Measurements from ENCODE around the gene KRTAP10-11.
A peak's percentile ranks its signal among the peaks of the same experiment; 100 is the strongest.
"Not testable (repeated sequence)": the region's sequence is repeated elsewhere in the genome, so short reads cannot be mapped to it uniquely, and the experiment has no call there.

The KRTAP10-11 gene

DNA sequence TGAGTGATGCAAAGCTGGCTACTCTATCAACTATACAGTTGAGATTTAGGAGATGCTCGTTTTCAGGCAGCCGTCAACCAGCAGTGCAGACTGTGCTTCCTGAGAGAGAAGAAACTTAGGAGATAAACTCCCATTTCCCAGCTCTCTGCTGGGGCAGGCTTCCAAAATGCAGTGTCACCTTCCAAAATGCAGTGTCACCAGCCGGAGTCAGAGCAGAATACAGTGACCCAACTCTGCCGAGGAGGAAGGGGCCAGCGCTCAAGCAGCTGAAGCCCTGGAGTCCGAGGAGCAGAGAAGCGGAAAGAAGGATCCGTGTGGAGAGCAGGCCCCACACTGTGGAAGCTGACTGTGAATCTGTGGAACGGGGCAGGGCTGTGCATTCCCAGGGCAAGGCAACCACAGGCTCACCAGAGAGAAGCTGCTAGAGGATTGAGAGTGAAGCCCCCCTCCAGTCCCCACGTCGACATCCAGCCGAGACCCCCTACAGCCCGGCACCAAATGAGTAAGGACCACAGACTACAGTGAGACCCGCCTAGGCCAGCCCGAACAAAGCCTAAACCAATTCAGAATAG is 36.5 kb downstream of the KRTAP10-11 start:
- H3K27ac Mint-ChIP-seq = no peak overlapping the region
- no peaks in the 10 kb centered on the region for H3K36me3 Mint-ChIP-seq (ENCODE audit: low read depth)
- H3K4me3 Mint-ChIP-seq = no peak overlapping the region
- no peaks in the 10 kb centered on the region for H3K9me3 Mint-ChIP-seq
- peaks cover 35% of the 10 kb centered on the region for H3K27me3 Mint-ChIP-seq (ENCODE audit: low read depth)
- peaks cover 14% of the 10 kb centered on the region for H3K4me1 Mint-ChIP-seq (ENCODE audit: low read depth)

- no peak overlapping the region for H3K27ac Mint-ChIP-seq
- H3K36me3 Mint-ChIP-seq (ENCODE audit: low read depth) = no peaks in the 10 kb centered on the region
- H3K27me3 Mint-ChIP-seq (ENCODE audit: low read depth) = peaks cover 35% of the 10 kb centered on the region
- peaks cover 14% of the 10 kb centered on the region for H3K4me1 Mint-ChIP-seq (ENCODE audit: low read depth)
- no peaks in the 10 kb centered on the region for H3K9me3 Mint-ChIP-seq
- no peak overlapping the region for H3K4me3 Mint-ChIP-seq
Measured at GRCh38 chr21:44684077-44684476, 37.9 kb downstream of the KRTAP10-11 start.

- Mint-ChIP-seq H3K4me1 (ENCODE audit: low read depth) (peaks cover 14% of the 10 kb centered on the region), H3K4me3 (no peak overlapping the region), H3K9me3 (no peaks in the 10 kb centered on the region), H3K27me3 (ENCODE audit: low read depth) (peaks cover 32% of the 10 kb centered on the region), H3K27ac (no peak overlapping the region), H3K36me3 (ENCODE audit: low read depth) (no peaks in the 10 kb centered on the region)
Measured at GRCh38 chr21:44684483-44684882, 38.3 kb downstream of the KRTAP10-11 start.

GRCh38 chr21:44685050-44685449 is 38.8 kb downstream of the KRTAP10-11 start:
- not testable (repeated sequence) for H3K4me3 Mint-ChIP-seq; H3K27ac Mint-ChIP-seq; H3K9me3 Mint-ChIP-seq; H3K36me3 Mint-ChIP-seq (ENCODE audit: low read depth)
- Mint-ChIP-seq H3K4me1 (ENCODE audit: low read depth) (peaks cover 14% of the 10 kb centered on the region), H3K27me3 (ENCODE audit: low read depth) (peaks cover 29% of the 10 kb centered on the region)

- H3K27me3 Mint-ChIP-seq (ENCODE audit: low read depth) = peaks cover 29% of the 10 kb centered on the region
- H3K9me3 Mint-ChIP-seq = peaks cover 1% of the 10 kb centered on the region
- no peaks in the 10 kb centered on the region for H3K36me3 Mint-ChIP-seq (ENCODE audit: low read depth)
- peak overlapping the region; percentile 51 for H3K4me3 Mint-ChIP-seq
- peaks cover 14% of the 10 kb centered on the region for H3K4me1 Mint-ChIP-seq (ENCODE audit: low read depth)
- peak overlapping the region; percentile 52 for H3K27ac Mint-ChIP-seq
Measured at GRCh38 chr21:44686000-44686781, 40.0 kb downstream of the KRTAP10-11 start.

DNA sequence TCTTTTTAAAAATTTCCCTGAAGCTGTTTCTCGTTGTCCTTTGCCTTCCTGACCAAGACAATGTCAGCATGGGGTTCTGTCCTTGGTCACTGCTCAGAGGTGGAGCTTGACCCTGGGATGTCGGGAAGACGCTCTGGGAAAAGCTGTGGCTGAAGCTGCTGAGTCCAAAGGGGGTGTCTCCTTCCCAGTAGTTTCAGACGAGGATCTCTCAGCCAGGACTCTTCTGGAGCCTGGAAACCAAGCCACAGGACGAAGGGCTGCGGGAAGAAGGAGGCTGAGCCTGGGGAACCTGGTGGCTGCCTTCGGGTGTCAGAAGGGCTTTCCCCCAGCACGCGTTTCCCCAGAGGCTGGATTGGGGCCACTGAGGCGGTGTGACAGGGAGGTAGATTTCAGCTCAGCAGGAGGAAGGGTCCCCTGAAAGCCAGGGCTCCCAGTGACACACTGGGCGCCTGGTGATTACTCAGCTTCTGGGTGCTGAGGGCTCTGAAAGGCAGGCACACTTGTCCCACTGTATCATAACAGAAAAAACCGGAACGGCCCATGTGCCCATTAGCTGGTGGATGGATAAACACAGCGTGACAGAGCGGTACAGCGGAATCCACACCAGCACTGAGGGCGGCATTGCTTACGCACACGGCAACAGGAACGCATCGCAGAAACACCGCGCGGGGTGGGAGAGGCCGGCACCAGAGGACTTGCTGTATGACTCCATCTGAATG is 40.8 kb downstream of the KRTAP10-11 start:
- H3K4me3 Mint-ChIP-seq = no peak overlapping the region
- H3K36me3 Mint-ChIP-seq (ENCODE audit: low read depth) = no peaks in the 10 kb centered on the region
- peaks cover 35% of the 10 kb centered on the region for H3K27me3 Mint-ChIP-seq (ENCODE audit: low read depth)
- peaks cover 17% of the 10 kb centered on the region for H3K4me1 Mint-ChIP-seq (ENCODE audit: low read depth)
- peaks cover 7% of the 10 kb centered on the region for H3K9me3 Mint-ChIP-seq
- H3K27ac Mint-ChIP-seq = peak overlapping the region; percentile 7

DNA sequence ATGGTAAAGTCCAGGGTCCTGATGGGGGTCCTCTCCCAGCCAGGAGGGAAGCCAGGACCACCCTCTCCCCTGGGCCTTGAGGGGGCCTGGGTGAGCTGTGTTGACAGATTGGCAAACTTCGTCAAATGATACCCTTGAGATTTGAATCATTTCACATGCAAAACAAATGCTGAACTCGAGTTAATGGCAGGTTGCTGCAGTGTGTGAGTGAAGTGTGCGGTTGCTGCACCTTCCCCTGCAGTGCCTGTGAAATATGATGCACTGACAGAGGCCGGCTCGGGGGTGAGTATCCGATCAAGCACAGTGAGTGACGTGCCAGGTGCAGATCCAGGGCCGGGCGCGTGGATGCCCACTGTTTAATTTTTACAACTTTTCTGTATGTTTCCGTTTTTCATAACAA is 41.5 kb downstream of the KRTAP10-11 start:
- Mint-ChIP-seq H3K36me3 (ENCODE audit: low read depth) (peaks cover 1% of the 10 kb centered on the region), H3K27ac (no peak overlapping the region), H3K4me1 (ENCODE audit: low read depth) (peaks cover 17% of the 10 kb centered on the region), H3K27me3 (ENCODE audit: low read depth) (peaks cover 34% of the 10 kb centered on the region), H3K4me3 (no peak overlapping the region), H3K9me3 (peaks cover 14% of the 10 kb centered on the region)

DNA sequence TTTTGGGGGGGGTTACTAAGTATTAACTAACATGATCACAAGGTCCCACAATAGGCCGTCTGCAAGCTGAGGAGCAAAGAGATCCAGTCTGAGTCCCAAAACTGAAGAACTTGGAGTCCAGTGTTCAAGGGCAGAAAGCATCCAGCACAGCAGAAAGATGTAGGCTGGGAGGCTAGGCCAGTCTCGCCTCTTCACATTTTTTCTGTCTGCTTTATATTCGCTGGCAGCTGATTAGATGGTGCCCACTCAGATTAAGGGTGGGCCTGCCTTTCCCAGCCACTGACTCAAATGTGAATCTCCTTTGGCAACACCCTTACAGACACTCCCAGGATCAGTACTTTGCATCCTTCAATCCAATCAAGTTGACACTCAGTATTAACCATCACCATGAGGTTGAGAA is 43.5 kb downstream of the KRTAP10-11 start:
- H3K36me3 Mint-ChIP-seq (ENCODE audit: low read depth); H3K4me3 Mint-ChIP-seq; H3K27ac Mint-ChIP-seq: not testable (repeated sequence)
- Mint-ChIP-seq H3K9me3 (peaks cover 27% of the 10 kb centered on the region), H3K4me1 (ENCODE audit: low read depth) (peaks cover 16% of the 10 kb centered on the region), H3K27me3 (ENCODE audit: low read depth) (peaks cover 49% of the 10 kb centered on the region)

DNA sequence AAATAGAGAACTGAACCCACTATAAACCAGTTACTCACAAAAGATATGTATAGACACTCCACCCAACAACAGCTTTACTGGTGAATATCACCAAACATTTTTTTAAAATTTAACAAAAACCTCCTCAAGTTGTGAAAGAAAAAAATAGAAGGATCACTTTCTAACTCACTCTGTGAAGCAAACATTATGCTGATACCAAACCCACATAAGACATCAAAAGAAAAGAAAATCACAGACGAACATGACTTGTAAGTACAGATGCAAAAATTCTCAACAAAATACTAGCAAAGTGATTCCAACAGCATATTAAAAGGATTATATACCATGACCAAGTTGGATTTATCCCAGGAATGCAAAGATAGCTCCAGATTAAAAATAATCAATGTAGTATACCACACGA is 45.5 kb downstream of the KRTAP10-11 start:
- Mint-ChIP-seq H3K4me1 (ENCODE audit: low read depth) (peaks cover 6% of the 10 kb centered on the region), H3K36me3 (ENCODE audit: low read depth) (peaks cover 1% of the 10 kb centered on the region), H3K9me3 (peaks cover 27% of the 10 kb centered on the region), H3K27ac (no peak overlapping the region), H3K4me3 (no peak overlapping the region), H3K27me3 (ENCODE audit: low read depth) (peaks cover 57% of the 10 kb centered on the region)

DNA sequence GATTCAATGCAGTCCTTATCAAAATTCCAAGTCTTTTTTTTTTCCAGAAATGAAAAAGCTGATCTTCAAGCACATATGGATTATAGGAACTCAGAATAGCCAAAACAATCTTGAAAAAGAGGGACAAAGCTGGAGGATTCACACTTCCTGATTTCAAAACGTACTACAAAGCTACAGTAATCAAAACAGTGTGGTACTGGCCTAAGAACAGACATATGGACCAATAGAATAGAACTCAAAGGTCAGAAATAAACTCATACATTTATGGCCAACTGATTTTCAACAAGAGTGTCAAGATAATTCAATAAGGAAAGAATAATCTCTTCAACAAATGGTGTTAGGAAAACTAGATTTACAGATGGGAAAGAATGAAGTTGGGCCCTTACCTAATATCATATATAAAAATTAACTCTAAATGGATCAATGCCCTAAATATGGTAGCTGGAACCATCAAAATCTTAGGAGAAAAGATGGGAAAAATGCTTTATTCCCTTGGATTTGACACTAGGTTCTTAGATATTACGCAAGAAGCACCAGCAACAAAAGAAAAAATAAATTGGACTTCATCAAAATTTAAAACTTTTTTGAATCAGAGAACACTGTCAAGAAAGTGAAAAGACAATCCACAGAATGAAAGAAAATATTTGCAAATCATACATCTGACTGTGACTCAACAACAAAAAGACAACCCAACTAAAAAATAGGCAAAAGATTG is 46.7 kb downstream of the KRTAP10-11 start:
- peaks cover 66% of the 10 kb centered on the region for H3K27me3 Mint-ChIP-seq (ENCODE audit: low read depth)
- H3K36me3 Mint-ChIP-seq (ENCODE audit: low read depth) = peaks cover 1% of the 10 kb centered on the region
- no peak overlapping the region for H3K27ac Mint-ChIP-seq
- H3K9me3 Mint-ChIP-seq = peaks cover 27% of the 10 kb centered on the region
- H3K4me3 Mint-ChIP-seq = no peak overlapping the region
- peaks cover 3% of the 10 kb centered on the region for H3K4me1 Mint-ChIP-seq (ENCODE audit: low read depth)

DNA sequence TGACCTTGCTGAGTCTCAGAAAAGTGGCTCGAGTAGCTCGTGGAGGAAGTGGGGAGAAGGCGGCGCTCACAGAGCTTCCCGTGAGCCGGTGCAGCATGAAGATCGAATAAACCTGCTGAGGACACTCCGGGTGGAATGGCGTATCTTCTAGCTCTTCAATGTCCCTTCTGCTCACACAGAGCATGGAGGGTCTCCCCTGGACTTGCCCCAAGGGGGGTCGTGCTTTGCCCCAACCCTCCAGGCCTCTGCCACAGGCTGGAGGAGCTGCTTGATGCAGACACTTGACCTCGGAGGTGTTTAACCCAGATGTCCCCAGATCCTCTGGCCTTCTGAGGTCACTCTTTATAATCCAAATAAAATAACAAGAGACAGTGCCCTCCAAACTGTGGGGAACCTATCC is 48.6 kb downstream of the KRTAP10-11 start:
- H3K9me3 Mint-ChIP-seq = peaks cover 27% of the 10 kb centered on the region
- H3K4me3 Mint-ChIP-seq = no peak overlapping the region
- H3K36me3 Mint-ChIP-seq (ENCODE audit: low read depth) = peaks cover 1% of the 10 kb centered on the region
- peaks cover 81% of the 10 kb centered on the region for H3K27me3 Mint-ChIP-seq (ENCODE audit: low read depth)
- no peak overlapping the region for H3K27ac Mint-ChIP-seq
- H3K4me1 Mint-ChIP-seq (ENCODE audit: low read depth) = peaks cover 3% of the 10 kb centered on the region

- H3K27ac Mint-ChIP-seq = no peak overlapping the region
- H3K27me3 Mint-ChIP-seq (ENCODE audit: low read depth) = peaks cover 81% of the 10 kb centered on the region
- H3K9me3 Mint-ChIP-seq = peaks cover 27% of the 10 kb centered on the region
- peaks cover 3% of the 10 kb centered on the region for H3K4me1 Mint-ChIP-seq (ENCODE audit: low read depth)
- peaks cover 1% of the 10 kb centered on the region for H3K36me3 Mint-ChIP-seq (ENCODE audit: low read depth)
- no peak overlapping the region for H3K4me3 Mint-ChIP-seq
Measured at GRCh38 chr21:44695184-44695583, 49.0 kb downstream of the KRTAP10-11 start.

GRCh38 chr21:44695641-44696040 is 49.4 kb downstream of the KRTAP10-11 start:
- Mint-ChIP-seq H3K36me3 (ENCODE audit: low read depth) (peaks cover 1% of the 10 kb centered on the region), H3K4me3 (no peak overlapping the region), H3K9me3 (peaks cover 27% of the 10 kb centered on the region), H3K27ac (no peak overlapping the region), H3K4me1 (ENCODE audit: low read depth) (peaks cover 3% of the 10 kb centered on the region), H3K27me3 (ENCODE audit: low read depth) (peaks cover 77% of the 10 kb centered on the region)

DNA sequence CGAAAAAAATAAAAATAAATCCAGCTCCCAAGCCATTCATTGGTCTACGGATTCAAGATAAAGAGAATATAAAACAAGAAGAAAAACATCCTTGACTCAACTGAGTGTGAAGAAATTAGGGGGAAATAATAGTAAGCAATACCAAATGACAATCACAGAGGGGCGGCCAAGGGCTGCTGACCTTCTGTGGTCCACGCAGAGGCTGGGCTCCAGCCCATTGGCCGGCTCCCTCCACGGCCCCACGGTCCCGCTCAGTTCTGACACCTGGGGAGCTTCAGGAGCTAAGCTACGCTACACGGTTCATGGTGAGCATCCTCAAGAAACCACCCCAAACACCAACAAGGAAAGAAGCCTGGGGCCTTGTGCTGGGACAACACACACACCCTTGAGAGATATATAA is 50.4 kb downstream of the KRTAP10-11 start:
- Mint-ChIP-seq H3K4me3 (no peak overlapping the region), H3K27me3 (ENCODE audit: low read depth) (peaks cover 70% of the 10 kb centered on the region)

More for the DNA sequence above, 50.4 kb downstream of the KRTAP10-11 start:
- Mint-ChIP-seq H3K36me3 (ENCODE audit: low read depth) (peaks cover 1% of the 10 kb centered on the region), H3K4me1 (ENCODE audit: low read depth) (peaks cover 3% of the 10 kb centered on the region), H3K9me3 (peaks cover 24% of the 10 kb centered on the region), H3K27ac (no peak overlapping the region)
